ENCODE results near the gene NECTIN1.

GRCh38 chr11:119608201-119608600 lies 120.8 kb downstream of the NECTIN1 start:
- no peak for TF ChIP-seq EZH2phosphoT487 (IDR thresholded peaks at IDR 0.05; ENCODE audit: low read depth)
- TF ChIP-seq CTCF (IDR thresholded peaks at IDR 0.05; ENCODE audit: low read depth, low read length), result no peak
